Measurements from ENCODE around the gene SUSD1. TPM values are rescaled to one million over a fixed set of nuclear protein-coding genes. Genes with fewer than 3 reads are reported as not detected.

Gene SUSD1
- polyA plus RNA-seq, 1 donor (not counting 4 experiments of a cell fraction or from before 2014, with no cell fraction given) = 3.6 TPM

DNA sequence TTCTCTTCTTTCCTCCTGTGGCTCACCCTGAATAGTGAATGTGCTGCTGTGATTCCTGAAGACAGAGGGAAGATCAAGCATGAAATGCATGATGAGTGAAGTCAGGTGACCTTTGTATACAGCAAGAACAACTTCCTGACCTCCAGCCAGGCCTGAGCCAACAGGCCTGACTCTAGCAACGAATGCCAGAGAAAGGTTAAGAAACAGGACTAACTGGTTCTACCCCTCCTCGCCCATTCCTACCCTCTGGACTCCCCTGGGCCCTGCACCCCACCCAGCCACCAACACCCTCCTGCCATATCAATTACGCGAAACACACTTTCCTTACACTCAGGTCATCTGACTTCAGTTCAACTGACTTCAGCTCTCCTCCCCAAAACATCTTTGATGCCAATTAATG, 4.9 kb downstream of the SUSD1 start:
- DNase-seq (ENCODE audit: low read depth, low spot score) (no peak), FAIRE-seq (peak; percentile 78)
- Histone ChIP-seq H3K27me3 (ENCODE audit: control insufficient read depth, extremely low read depth, insufficient read depth, low read length) (no peaks in the 10 kb centered on the region), H3K4me3 (ENCODE audit: control insufficient read depth in 2 of 3, extremely low read depth in 1 of 3, insufficient read depth in 2 of 3, low read depth in 1 of 3, low read length in 3 of 3) (no peak overlapping the region), H3K79me2 (ENCODE audit: control insufficient read depth, insufficient read depth, low read length) (no peaks in the 10 kb centered on the region), H3K36me3 (ENCODE audit: control insufficient read depth in 2 of 2, extremely low read depth in 1 of 2, insufficient read depth in 2 of 2, low read length in 2 of 2) (no peaks in the 10 kb centered on the region), H3K4me1 (ENCODE audit: control insufficient read depth, extremely low read depth, insufficient read depth, low read length) (peaks cover 41% of the 10 kb centered on the region), H3K9ac (ENCODE audit: control insufficient read depth, extremely low read depth, insufficient read depth, low read length) (peak overlapping the region; percentile 29), H3K27ac (ENCODE audit: control insufficient read depth, insufficient read depth, low read length) (peak overlapping the region; percentile 65), H4K20me1 (ENCODE audit: control insufficient read depth, extremely low read depth, insufficient read depth, low read length) (no peaks in the 10 kb centered on the region), H3K4me2 (ENCODE audit: control insufficient read depth, extremely low read depth, insufficient read depth, low read depth, low read length) (peak overlapping the region; percentile 67), H2AFZ (ENCODE audit: control insufficient read depth, low read length) (peak overlapping the region; percentile 17), H3K9me1 (ENCODE audit: control insufficient read depth, extremely low read depth, insufficient read depth, low read length) (no peaks in the 10 kb centered on the region), H3K9me3 (ENCODE audit: control insufficient read depth, low read depth, low read length) (no peaks in the 10 kb centered on the region)
- dilution Hi-C loops (cut with MboI; ENCODE audit: extremely low pct_ligation_motif_present, low sequenced_read_pairs) = no loop called here
- no peak for TF ChIP-seq EZH2 (IDR thresholded peaks at IDR 0.05; ENCODE audit: low read length)
- TF ChIP-seq, protein P1, sequence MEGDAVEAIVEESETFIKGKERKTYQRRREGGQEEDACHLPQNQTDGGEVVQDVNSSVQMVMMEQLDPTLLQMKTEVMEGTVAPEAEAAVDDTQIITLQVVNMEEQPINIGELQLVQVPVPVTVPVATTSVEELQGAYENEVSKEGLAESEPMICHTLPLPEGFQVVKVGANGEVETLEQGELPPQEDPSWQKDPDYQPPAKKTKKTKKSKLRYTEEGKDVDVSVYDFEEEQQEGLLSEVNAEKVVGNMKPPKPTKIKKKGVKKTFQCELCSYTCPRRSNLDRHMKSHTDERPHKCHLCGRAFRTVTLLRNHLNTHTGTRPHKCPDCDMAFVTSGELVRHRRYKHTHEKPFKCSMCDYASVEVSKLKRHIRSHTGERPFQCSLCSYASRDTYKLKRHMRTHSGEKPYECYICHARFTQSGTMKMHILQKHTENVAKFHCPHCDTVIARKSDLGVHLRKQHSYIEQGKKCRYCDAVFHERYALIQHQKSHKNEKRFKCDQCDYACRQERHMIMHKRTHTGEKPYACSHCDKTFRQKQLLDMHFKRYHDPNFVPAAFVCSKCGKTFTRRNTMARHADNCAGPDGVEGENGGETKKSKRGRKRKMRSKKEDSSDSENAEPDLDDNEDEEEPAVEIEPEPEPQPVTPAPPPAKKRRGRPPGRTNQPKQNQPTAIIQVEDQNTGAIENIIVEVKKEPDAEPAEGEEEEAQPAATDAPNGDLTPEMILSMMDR (optimal IDR thresholded peaks at IDR 0.05 in 1 of 3, IDR thresholded peaks at IDR 0.05 in 1 of 3, conservative IDR thresholded peaks at IDR 0.05 in 1 of 3; ENCODE audit: extremely low read depth in 1 of 3, insufficient read depth in 2 of 3, low read length in 3 of 3) = no peak

DNA sequence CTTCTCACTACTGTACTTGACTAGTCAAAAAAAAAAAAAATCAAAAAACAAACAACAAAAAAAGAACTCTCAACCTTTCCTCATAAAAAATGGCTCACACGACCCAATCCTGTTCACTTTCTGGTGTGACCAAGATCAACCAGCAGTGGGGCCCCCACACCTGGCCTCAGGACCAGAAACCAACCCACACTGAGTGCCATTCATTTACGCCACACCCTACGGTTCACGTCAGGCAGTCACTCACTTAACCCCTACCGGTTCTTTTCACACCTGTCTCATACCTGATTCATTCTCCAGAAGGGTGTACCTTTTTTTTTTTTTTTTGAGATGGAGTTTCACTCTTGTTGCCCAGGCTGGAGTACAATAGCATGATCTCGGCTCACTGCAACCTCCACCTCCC, 5.7 kb downstream of the SUSD1 start:
- dilution Hi-C loops (cut with MboI; ENCODE audit: extremely low pct_ligation_motif_present, low sequenced_read_pairs) = no loop called here
- peak overlapping the region; percentile 65 for H3K27ac ChIP-seq (ENCODE audit: control insufficient read depth, insufficient read depth, low read length)
- no peak overlapping the region for H3K4me2 ChIP-seq (ENCODE audit: control insufficient read depth, extremely low read depth, insufficient read depth, low read depth, low read length)
- TF ChIP-seq EZH2 (IDR thresholded peaks at IDR 0.05; ENCODE audit: low read length) = no peak
- TF ChIP-seq, protein P1 (optimal IDR thresholded peaks at IDR 0.05 in 1 of 3, IDR thresholded peaks at IDR 0.05 in 1 of 3, conservative IDR thresholded peaks at IDR 0.05 in 1 of 3; ENCODE audit: extremely low read depth in 1 of 3, insufficient read depth in 2 of 3, low read length in 3 of 3) = no peak
- H3K9me3 ChIP-seq (ENCODE audit: control insufficient read depth, low read depth, low read length) = no peaks in the 10 kb centered on the region
- no peak for DNase-seq (ENCODE audit: low read depth, low spot score)
- no peak overlapping the region for H2AFZ ChIP-seq (ENCODE audit: control insufficient read depth, low read length)
- no peaks in the 10 kb centered on the region for H3K9me1 ChIP-seq (ENCODE audit: control insufficient read depth, extremely low read depth, insufficient read depth, low read length)
- no peaks in the 10 kb centered on the region for H3K79me2 ChIP-seq (ENCODE audit: control insufficient read depth, insufficient read depth, low read length)
- H3K36me3 ChIP-seq (ENCODE audit: control insufficient read depth in 2 of 2, extremely low read depth in 1 of 2, insufficient read depth in 2 of 2, low read length in 2 of 2) = no peaks in the 10 kb centered on the region
- no peak overlapping the region for H3K9ac ChIP-seq (ENCODE audit: control insufficient read depth, extremely low read depth, insufficient read depth, low read length)
- H3K27me3 ChIP-seq (ENCODE audit: control insufficient read depth, extremely low read depth, insufficient read depth, low read length) = no peaks in the 10 kb centered on the region
- no peak for FAIRE-seq
- H3K4me3 ChIP-seq (ENCODE audit: control insufficient read depth in 2 of 3, extremely low read depth in 1 of 3, insufficient read depth in 2 of 3, low read depth in 1 of 3, low read length in 3 of 3) = no peak overlapping the region
- H4K20me1 ChIP-seq (ENCODE audit: control insufficient read depth, extremely low read depth, insufficient read depth, low read length) = no peaks in the 10 kb centered on the region
- peaks cover 40% of the 10 kb centered on the region for H3K4me1 ChIP-seq (ENCODE audit: control insufficient read depth, extremely low read depth, insufficient read depth, low read length)

All from keratinocyte (primary cell).